SHP77 (cell line): ENCODE measurements around the gene TAS1R2.
A peak's percentile ranks its signal among the peaks of the same experiment; 100 is the strongest.
"Not testable (repeated sequence)": the region's sequence is repeated elsewhere in the genome, so short reads cannot be mapped to it uniquely, and the experiment has no call there.

Experiments
- DNase-seq, 2 experiments: peaks; one replicate each; lab custom pipeline; 2025; lab: John Stamatoyannopoulos, UW

TAS1R2 gene

GRCh38 chr1:18883636-18884418 lies 24.4 kb upstream of the TAS1R2 start:
- DNase-seq = peak; percentile 31 to 42

DNA sequence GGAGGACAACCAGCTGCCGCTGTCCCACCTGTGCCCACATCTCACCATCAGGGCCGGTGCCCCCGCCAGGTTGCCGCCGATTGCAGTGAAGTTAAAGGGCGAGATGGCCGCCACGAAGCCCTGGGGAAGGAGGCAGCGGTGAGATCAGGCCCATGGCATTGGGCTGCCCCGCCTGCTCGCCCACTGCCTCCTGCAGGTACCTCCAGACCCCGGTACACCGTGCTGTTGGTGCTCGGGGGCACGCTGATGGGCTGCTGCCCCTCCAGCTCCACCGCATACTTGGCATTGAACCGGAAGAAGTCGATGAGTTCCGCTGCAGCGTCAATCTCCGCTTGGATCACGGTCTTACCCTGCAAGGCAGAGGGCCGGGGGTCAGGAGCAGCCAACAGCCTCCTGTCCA lies 23.6 kb upstream of the TAS1R2 start:
- no peak for DNase-seq

- DNase-seq = no peak
Measured at GRCh38 chr1:18882486-18882885, 23.0 kb upstream of the TAS1R2 start.

DNA sequence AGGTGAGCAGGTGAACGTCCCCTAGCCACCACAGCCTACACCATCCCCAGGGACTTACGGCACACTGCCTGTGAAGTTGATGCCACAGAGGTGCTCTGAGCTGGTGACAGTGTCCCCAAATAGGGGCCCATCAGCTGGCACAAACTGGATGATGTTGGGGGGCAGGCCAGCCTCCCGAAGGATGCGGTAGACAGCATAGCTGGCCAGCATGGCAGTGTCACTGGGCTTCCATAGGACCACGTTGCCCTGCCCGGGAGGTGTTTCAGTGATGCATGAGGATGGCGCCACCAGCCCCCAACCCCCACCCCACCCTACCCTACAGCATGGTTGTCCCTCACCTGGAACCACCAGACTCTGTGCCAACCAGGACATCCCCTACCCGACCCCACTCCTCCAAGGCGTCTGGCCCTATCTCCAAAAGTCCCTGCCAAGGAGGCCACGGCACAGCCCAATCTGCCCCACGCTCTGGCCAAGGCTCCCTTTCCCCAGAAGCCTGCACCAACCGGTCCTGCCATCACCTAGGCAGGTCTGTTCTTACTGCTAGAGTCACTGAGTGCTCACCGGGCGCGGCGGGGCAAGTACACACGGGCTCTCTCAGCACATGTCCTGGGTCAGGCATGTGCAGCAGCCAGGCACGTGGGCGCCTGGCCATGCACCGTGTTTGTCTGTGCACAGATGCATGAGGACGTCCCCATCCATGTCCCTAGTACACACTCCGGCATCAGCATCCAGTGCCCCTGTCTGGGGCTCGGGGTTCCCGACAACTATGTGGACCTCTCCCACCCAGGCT lies 22.4 kb upstream of the TAS1R2 start:
- no peak for DNase-seq

DNA sequence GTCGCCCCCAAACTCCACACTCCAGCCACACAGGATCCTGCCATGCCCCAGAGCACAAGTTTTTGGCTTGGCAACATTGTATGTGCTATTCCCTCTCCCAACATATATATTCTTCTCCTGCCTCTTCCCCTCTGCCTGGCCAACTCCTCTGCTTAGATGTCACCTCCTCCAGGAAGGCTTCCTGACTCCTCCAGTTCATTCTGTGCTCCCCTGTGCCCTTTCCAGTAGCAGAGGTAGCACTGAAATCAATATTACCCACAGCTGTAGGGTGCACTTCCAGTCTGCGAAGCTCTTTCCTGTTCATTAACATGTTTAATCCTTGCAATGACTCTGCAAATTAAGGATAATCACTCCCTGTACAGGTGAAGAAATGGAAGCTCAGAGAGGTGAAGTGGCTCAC lies 21.7 kb upstream of the TAS1R2 start:
- DNase-seq = no peak

GRCh38 chr1:18880585-18880984 lies 21.1 kb upstream of the TAS1R2 start:
- DNase-seq = no peak

- DNase-seq = no peak
Measured at GRCh38 chr1:18879791-18880309, 20.4 kb upstream of the TAS1R2 start.

DNA sequence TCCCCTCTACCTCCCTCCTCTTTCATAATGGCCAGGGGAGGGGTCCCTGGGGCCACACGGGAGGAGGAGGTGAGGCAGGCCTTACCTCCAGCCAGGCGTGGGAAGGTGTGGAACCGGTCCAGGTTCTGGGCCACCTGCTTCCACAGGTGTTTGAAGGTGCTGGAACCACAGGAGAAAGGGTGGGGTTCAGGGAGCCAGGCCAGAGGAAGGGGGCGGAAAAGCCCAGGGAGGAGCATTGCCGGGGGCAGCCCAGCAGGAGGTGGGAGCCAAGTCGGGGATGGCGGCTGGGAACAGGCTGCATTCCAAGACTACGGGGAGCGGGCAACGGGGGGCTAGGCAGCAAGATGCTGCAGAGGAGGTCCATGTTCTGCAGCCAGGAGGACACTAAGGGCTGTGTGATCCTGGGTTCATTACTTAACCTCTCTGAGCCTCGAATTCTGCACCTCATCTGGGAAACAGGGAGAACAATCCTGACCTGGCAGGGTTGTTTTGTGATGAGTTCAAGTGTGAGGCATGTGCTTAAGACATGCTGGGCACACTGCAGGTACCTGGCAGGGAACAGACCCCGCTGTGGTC lies 19.8 kb upstream of the TAS1R2 start:
- no peak for DNase-seq

- DNase-seq = no peak
Measured at GRCh38 chr1:18878538-18879214, 19.2 kb upstream of the TAS1R2 start.

DNA sequence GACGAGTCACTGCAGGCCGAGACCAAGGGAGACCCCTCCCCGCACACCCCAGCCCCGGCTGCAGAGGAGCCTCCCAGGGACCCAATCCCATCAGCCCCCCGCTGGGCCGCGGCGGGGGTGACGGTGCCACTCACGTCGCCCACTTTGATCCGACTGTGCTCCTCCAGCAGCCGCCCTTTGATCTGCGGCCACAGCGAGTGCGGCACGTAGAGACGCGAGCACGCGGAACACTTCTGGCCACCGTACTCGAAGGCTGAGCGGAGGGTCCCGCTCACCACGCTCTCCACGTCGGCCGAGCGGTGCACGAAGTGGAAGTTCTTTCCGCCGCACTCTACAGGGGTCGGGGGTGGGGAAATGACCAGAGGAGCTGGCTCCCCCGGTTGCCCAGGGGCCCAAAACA lies 17.8 kb upstream of the TAS1R2 start:
- no peak for DNase-seq

GRCh38 chr1:18876210-18876609 lies 16.8 kb upstream of the TAS1R2 start:
- no peak for DNase-seq

DNA sequence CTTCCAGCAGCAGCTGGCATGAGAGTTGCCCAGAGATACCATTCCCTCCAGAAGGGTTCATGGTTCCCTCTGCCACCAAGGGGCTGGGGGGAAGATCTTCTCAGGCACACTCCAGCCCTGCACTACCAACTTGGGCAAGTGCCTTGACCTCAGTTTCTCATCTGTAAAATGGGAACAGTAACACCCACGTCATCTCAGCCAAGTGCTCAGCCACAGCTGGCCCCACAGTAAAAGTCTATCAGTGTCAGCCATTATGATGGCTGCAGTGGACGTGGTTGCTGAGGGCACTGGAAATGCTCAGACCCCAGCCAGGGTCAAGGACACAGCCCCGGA lies 16.3 kb upstream of the TAS1R2 start:
- no peak for DNase-seq

GRCh38 chr1:18875107-18875795 lies 15.8 kb upstream of the TAS1R2 start:
- DNase-seq = peak; percentile 61 to 77

GRCh38 chr1:18874600-18874999 lies 15.1 kb upstream of the TAS1R2 start:
- DNase-seq = no peak

- DNase-seq = no peak
Measured at GRCh38 chr1:18874036-18874435, 14.6 kb upstream of the TAS1R2 start.

DNA sequence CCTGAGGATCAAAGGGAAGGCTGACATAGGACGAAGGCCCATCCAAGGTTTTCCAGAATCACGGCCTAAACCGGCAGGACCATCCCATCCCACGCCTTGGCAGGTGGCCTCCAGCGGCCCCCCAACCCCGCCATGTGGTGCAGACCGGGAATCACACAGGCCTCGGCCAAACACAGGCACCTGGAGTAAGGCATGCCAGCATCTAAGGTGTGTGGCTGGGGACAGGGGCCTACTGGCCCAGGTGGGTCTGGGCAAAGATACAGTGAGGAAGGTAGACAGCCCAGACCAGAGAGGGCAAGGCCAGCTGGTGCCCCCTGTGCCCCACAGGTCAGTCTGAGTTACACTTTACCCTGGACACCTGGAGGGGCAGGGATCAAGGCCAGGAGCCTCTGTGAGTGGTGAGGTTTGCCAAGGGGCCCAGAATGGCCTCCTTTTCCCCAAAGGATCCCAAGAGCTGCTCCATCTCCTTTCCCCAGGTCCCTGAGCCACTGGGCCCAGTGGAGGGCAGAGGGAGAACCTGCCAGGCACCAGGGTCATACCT lies 12.7 kb upstream of the TAS1R2 start:
- DNase-seq = no peak

DNA sequence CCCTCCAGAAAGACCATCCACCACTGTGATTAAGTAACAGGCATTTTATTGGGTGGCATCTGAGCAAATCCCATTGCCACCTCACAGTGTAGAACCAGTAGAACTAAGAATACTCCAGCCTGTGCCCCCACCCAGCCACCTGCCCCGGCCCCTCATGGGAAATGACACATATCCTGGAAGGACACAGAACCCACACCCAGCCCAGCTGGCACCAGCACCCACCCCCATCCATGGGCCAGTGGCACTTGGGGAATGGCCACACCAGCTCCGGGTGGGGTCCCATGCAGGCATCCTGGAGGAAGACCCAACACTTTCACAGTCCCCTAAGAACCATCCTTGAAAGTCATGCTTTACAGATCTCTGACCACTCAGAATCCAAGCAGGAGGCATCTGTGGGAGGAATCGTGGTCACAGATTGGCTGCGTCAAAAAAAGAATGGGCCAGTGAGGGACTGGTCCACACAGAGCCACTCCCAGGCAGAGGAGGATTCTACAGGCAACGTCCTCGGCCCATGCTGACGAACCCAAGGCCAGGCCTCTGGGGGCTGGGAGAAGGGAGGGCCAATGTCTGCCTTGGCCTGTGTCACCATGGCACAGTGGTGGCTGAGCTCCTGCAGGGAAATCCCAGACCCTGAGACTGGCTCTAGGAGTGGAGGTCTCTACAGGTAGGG lies 12.1 kb upstream of the TAS1R2 start:
- DNase-seq = no peak

DNA sequence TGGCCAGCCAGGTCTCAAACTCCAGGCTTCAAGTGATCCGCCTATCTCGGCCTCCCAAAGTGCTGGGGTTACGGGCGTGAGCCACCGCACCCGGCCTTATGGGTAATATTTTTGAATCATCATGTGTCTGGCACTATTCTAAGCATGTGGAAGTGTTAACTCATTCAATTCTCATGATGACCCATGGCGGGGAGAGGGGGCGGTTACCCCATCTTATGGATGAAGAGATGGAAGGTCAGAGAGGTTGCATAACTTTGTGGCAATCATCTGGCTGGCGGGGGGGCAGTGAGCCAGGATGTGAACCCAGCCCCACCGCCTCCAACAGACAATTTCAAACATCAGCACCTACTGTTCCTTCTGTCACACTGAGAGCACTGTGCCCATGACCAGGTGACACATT lies 11.5 kb upstream of the TAS1R2 start:
- no peak for DNase-seq

DNA sequence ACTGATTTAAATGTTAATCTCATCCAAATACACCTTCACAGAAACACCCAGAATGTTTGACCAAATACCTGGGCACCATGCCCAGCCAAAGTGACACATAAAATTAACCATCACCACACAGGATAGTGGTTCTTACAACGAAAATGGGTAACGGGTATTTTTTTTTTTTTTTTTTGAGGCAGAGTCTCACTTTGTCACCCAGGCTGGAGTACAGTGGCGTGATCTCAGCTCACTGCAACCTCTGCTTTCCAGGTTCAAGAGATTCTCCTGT lies 11.1 kb upstream of the TAS1R2 start:
- DNase-seq = not testable (repeated sequence)

DNA sequence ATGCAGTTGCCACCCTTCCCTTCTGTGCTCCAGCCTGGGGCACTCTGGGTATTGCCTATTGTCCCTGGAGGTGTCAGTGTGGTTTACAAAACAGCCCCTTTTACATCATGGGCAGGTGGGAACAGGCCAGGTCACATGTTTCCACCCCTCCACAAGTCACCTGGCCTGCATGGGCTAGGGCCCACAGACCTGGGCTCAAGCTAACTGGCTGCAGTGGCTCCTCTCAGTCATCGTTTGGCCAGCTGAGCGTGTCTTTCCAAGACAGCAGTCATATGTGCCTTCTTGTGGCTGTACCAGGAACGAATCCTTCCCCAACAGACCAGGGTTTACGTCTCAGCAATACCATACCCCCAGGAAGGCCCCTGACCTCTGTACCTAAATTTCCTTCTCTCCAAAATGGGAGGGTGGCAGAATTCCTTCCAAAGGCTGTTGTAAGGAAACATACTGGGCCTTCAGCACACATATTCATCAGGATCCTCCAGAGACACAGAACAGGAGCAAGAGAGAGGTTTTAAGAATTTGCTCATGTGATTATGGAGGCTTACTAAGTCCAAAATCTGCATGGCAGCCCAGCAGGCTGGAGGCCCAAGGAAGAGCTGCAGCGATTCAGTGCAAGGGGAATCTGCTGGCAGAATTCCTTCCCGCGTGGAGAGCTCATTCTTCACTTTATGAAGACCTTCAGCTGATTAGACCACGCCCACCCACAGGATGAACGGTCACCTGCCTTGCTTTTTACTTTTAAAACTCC lies 10.6 kb upstream of the TAS1R2 start:
- DNase-seq = no peak
